ENCODE results near the gene CEP131.

The CEP131 gene

DNA sequence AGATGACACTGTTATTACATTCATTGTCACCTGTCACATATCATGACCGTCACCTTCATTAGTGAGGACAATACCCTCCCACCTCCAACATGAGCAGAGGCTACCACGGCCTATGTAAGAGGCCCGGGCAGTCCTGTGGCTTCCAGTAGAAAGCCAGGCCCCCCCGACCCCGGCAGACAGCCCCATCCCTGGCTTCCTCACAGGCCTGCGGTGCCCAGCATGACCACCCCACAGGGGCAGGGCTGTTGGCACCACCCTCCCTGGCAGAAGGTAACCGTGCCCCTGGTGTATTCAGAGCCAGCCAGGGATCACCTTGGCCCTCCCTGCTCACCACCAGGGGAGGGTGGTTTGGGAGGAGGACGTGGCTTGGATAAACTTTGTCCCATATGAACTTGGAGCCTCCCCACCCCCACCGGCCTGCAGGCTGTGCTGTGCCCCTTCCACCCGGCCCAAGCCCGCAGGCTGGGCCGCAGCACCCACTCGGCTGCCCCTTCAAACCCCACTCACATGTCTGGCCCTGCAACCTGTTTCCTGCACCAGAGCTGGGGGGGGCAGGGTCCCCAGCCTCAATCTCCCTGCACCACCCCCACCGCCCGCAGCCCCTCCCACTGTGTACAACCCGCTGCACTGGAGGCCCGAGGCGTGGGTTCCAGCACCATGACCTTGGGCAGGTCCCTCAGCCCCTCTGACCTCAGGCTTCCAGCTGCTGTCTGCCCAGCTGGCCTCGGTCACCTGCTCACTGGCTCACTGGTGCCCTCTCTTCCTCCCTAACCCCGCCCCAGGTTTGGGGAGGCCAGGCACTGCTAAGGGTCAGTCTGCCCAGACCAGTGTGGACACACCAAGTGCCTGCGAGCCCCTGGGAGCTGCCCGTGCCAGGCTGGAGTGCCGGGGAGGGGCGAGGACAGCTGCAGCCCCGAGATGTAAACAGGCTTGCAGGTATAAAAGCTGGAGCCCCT, 44.4 kb downstream of the CEP131 start:
- no peaks in the 10 kb centered on the region for H3K4me1 ChIP-seq (ENCODE audit: control insufficient read depth, insufficient read depth, low read length)
- no peak for TF ChIP-seq ZNF202 (tag by site-specific recombination; IDR thresholded peaks at IDR 0.05; ENCODE audit: borderline replicate concordance)
- TF ChIP-seq, protein P1, sequence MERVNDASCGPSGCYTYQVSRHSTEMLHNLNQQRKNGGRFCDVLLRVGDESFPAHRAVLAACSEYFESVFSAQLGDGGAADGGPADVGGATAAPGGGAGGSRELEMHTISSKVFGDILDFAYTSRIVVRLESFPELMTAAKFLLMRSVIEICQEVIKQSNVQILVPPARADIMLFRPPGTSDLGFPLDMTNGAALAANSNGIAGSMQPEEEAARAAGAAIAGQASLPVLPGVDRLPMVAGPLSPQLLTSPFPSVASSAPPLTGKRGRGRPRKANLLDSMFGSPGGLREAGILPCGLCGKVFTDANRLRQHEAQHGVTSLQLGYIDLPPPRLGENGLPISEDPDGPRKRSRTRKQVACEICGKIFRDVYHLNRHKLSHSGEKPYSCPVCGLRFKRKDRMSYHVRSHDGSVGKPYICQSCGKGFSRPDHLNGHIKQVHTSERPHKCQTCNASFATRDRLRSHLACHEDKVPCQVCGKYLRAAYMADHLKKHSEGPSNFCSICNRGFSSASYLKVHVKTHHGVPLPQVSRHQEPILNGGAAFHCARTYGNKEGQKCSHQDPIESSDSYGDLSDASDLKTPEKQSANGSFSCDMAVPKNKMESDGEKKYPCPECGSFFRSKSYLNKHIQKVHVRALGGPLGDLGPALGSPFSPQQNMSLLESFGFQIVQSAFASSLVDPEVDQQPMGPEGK (tag by site-specific recombination; IDR thresholded peaks at IDR 0.05), result 0 out of 2 replicates have a peak, but pooled peaks have one; percentile 23
- no peak overlapping the region for H3K4me3 ChIP-seq (ENCODE audit: low read depth, low read length)
- ChIA-PET POLR2A (interaction anchor here (0.5 to 1.5 kb wide), 3 partner anchors 33 to 69 kb away, joined by 3 to 6 read pairs (median 6); partner anchors contain the start of gene CEP131), CTCF (interaction anchor here (0.6 kb wide), 1 partner anchor 23 kb away, joined by 6 read pairs; no protein-coding TSS in a partner anchor)
- no peaks in the 10 kb centered on the region for H3K9me3 ChIP-seq (ENCODE audit: control insufficient read depth, insufficient read depth, low read depth, low read length)
- H3K36me3 ChIP-seq (ENCODE audit: control insufficient read depth in 2 of 2, insufficient read depth in 1 of 2, low read length in 2 of 2), result no peaks in the 10 kb centered on the region
- H3K27ac ChIP-seq (ENCODE audit: extremely low read depth, low read depth, low read length), result no peak overlapping the region

DNA sequence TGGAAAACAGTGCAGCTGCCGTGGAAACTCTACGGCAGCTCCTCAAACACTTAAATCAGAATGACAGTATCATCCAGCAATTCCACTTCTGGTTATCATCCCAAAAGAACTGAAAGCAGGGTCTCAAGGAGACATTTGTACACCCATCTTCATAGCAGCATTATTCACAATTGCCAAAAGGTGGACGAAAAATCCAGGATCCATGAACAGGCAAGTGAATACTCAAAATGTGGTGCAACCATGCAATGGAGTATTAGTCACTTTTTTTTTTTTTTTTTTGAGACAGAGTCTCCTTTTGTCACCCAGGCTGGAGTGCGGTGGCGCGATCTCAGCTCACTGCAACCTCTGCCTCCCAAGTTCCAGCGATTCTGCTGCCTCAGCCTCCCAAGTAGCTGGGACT, 46.1 kb downstream of the CEP131 start:
- no peak overlapping the region for H3K27ac ChIP-seq (ENCODE audit: extremely low read depth, low read depth, low read length)
- H3K36me3 ChIP-seq (ENCODE audit: control insufficient read depth in 2 of 2, insufficient read depth in 1 of 2, low read length in 2 of 2), result no peaks in the 10 kb centered on the region
- POLR2A ChIA-PET, result interaction anchor here (0.6 kb wide), 1 partner anchor 144 kb away, joined by 3 read pairs; no protein-coding TSS in a partner anchor
- no peak for TF ChIP-seq GLI4 (tag by site-specific recombination; IDR thresholded peaks at IDR 0.05)
- no peak for TF ChIP-seq IKZF3 (tag by site-specific recombination; IDR thresholded peaks at IDR 0.05)
- CTCF ChIA-PET, result interaction anchor here (1.1 kb wide), 1 partner anchor 24 kb away, joined by 4 read pairs; no protein-coding TSS in a partner anchor
- no peaks in the 10 kb centered on the region for H3K4me1 ChIP-seq (ENCODE audit: control insufficient read depth, insufficient read depth, low read length)
- no peaks in the 10 kb centered on the region for H3K9me3 ChIP-seq (ENCODE audit: control insufficient read depth, insufficient read depth, low read depth, low read length)
- no peak overlapping the region for H3K4me3 ChIP-seq (ENCODE audit: low read depth, low read length)

DNA sequence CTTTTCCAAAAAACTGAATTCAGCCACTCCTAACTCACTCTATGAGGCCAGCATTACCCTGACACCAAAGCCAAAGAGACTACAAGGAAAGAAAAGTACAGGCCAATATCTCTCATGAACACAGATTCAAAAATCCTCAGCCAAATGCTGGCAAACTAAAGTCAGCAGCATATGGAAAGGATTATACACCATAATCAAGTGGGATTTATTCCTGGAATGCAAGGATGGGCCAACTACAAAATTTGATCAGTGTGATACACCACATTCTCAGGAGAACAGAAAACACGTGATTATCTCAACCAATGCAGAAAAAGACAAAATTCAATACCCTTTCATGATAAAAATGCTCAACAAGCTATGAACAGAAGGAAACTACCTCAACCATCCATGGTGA, 49.0 kb downstream of the CEP131 start:
- no peaks in the 10 kb centered on the region for H3K9me3 ChIP-seq (ENCODE audit: control insufficient read depth, insufficient read depth, low read depth, low read length)
- H3K36me3 ChIP-seq (ENCODE audit: control insufficient read depth in 2 of 2, insufficient read depth in 1 of 2, low read length in 2 of 2), result no peaks in the 10 kb centered on the region
- CTCF ChIA-PET, result interaction anchor here (0.6 to 1.5 kb wide), 4 partner anchors 20 to 323 kb away, joined by 3 to 5 read pairs (median 4); no protein-coding TSS in a partner anchor
- POLR2A ChIA-PET, result interaction anchor here (0.6 kb wide), 1 partner anchor 26 kb away, joined by 4 read pairs; no protein-coding TSS in a partner anchor
- no peak overlapping the region for H3K4me3 ChIP-seq (ENCODE audit: low read depth, low read length)
- TF ChIP-seq ZNF223 (tag by site-specific recombination; IDR thresholded peaks at IDR 0.05) (no peak), ZBTB7A (tag by site-specific recombination; IDR thresholded peaks at IDR 0.05; ENCODE audit: low read depth) (no peak), ZNF114 (tag by site-specific recombination; IDR thresholded peaks at IDR 0.05) (no peak), ZNF19 (tag by site-specific recombination; IDR thresholded peaks at IDR 0.05; ENCODE audit: low read depth) (no peak), ZNF341 (tag by site-specific recombination; IDR thresholded peaks at IDR 0.05; ENCODE audit: low read depth) (no peak)
- TF ChIP-seq, protein P2, sequence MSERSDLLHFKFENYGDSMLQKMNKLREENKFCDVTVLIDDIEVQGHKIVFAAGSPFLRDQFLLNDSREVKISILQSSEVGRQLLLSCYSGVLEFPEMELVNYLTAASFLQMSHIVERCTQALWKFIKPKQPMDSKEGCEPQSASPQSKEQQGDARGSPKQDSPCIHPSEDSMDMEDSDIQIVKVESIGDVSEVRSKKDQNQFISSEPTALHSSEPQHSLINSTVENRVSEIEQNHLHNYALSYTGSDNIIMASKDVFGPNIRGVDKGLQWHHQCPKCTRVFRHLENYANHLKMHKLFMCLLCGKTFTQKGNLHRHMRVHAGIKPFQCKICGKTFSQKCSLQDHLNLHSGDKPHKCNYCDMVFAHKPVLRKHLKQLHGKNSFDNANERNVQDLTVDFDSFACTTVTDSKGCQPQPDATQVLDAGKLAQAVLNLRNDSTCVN (tag by site-specific recombination; optimal IDR thresholded peaks at IDR 0.05), result no peak
- no peak overlapping the region for H3K27ac ChIP-seq (ENCODE audit: extremely low read depth, low read depth, low read length)
- no peaks in the 10 kb centered on the region for H3K4me1 ChIP-seq (ENCODE audit: control insufficient read depth, insufficient read depth, low read length)

DNA sequence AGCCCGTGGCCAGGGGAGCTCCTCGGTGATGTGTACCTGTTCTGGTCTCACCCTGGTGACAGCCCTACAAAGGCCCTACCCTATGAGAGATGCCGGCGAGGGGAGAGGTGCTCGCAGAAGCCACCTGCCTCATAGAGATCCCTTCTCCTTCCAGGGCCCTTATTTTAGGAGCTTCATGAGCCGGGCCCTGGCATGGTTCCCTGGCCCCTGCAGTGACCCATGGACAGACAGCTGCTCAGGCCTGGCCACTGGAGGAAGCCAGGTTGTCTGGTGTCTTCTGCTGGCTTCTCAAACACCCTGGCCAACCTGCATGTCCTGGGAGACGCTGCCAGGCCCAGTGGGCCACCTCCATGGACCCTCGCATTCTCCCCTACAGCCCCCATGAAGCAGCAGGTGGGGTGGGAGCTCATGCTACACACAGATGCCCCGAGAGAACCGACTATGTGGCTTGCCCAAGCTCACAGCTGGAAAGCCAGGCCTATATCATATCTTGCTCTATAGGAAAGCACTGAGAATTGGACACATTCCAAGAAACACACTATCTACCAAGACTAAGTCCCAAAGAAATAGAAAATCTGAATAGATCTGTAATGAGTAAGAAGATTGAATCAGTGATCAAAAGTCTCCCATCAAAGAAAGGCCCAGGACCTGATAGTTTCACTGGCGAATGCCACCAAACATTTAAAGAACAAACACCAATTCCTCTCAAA, 49.6 kb downstream of the CEP131 start:
- CTCF ChIA-PET, result interaction anchor here (0.6 to 1.5 kb wide), 5 partner anchors 21 to 428 kb away, joined by 3 to 5 read pairs (median 3); no protein-coding TSS in a partner anchor
- Histone ChIP-seq H3K36me3 (ENCODE audit: control insufficient read depth in 2 of 2, insufficient read depth in 1 of 2, low read length in 2 of 2) (no peaks in the 10 kb centered on the region), H3K27ac (ENCODE audit: extremely low read depth, low read depth, low read length) (no peak overlapping the region), H3K4me1 (ENCODE audit: control insufficient read depth, insufficient read depth, low read length) (no peaks in the 10 kb centered on the region), H3K4me3 (ENCODE audit: low read depth, low read length) (no peak overlapping the region), H3K9me3 (ENCODE audit: control insufficient read depth, insufficient read depth, low read depth, low read length) (no peaks in the 10 kb centered on the region)
- POLR2A ChIA-PET, result interaction anchor here (0.6 kb wide), 1 partner anchor 25 kb away, joined by 4 read pairs; no protein-coding TSS in a partner anchor
- TF ChIP-seq ZIC2 (tag by site-specific recombination; IDR thresholded peaks at IDR 0.05), result peak; percentile 69
- TF ChIP-seq ZFP69B (tag by site-specific recombination; IDR thresholded peaks at IDR 0.05), result no peak
